ENCODE measurements around the gene IKBIP.

IKBIP gene

GRCh38 chr12:98575013-98575412 lies 69.6 kb downstream of the IKBIP start:
- TF ChIP-seq, protein P1, sequence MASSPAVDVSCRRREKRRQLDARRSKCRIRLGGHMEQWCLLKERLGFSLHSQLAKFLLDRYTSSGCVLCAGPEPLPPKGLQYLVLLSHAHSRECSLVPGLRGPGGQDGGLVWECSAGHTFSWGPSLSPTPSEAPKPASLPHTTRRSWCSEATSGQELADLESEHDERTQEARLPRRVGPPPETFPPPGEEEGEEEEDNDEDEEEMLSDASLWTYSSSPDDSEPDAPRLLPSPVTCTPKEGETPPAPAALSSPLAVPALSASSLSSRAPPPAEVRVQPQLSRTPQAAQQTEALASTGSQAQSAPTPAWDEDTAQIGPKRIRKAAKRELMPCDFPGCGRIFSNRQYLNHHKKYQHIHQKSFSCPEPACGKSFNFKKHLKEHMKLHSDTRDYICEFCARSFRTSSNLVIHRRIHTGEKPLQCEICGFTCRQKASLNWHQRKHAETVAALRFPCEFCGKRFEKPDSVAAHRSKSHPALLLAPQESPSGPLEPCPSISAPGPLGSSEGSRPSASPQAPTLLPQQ (tag by site-specific recombination; IDR thresholded peaks at IDR 0.05) = no peak
- TF ChIP-seq, protein P2, sequence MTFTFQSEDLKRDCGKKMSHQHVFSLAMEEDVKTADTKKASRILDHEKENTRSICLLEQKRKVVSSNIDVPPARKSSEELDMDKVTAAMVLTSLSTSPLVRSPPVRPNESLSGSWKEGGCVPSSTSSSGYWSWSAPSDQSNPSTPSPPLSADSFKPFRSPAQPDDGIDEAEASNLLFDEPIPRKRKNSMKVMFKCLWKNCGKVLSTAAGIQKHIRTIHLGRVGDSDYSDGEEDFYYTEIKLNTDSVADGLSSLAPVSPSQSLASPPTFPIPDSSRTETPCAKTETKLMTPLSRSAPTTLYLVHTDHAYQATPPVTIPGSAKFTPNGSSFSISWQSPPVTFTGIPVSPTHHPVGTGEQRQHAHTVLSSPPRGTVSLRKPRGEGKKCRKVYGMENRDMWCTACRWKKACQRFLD (tag by site-specific recombination; IDR thresholded peaks at IDR 0.05) = no peak
- TF ChIP-seq ZNF10 (tag by site-specific recombination; IDR thresholded peaks at IDR 0.05) (no peak), ZNF311 (tag by site-specific recombination; IDR thresholded peaks at IDR 0.05; ENCODE audit: borderline replicate concordance) (no peak)
- ChIA-PET CTCF (interaction anchor here (0.5 to 1.8 kb wide), 5 partner anchors 8 to 1579 kb away, joined by 3 to 25 read pairs (median 4); no protein-coding TSS in a partner anchor), POLR2A (interaction anchor here (0.6 to 1.0 kb wide), 2 partner anchors 19 to 79 kb away, joined by 3 to 7 read pairs; partner anchors contain the start of gene SLC25A3)

More at GRCh38 chr12:98575013-98575412, 69.6 kb downstream of the IKBIP start:
- 0 out of 2 replicates have a peak, but pooled peaks cover 6% of the 10 kb centered on the region for H3K4me1 ChIP-seq (ENCODE audit: control insufficient read depth, insufficient read depth, low read length)
- H3K4me3 ChIP-seq (ENCODE audit: low read depth, low read length) = no peak overlapping the region
- no peak overlapping the region for H3K27ac ChIP-seq (ENCODE audit: extremely low read depth, low read depth, low read length)
- no peaks in the 10 kb centered on the region for H3K36me3 ChIP-seq (ENCODE audit: control insufficient read depth in 2 of 2, insufficient read depth in 1 of 2, low read length in 2 of 2)
- H3K9me3 ChIP-seq (ENCODE audit: control insufficient read depth, insufficient read depth, low read depth, low read length) = no peaks in the 10 kb centered on the region
